HG03378 (cell line): ENCODE measurements around the gene FNDC3B.
"Not testable (repeated sequence)": the region's sequence is repeated elsewhere in the genome, so short reads cannot be mapped to it uniquely, and the experiment has no call there.

Experiments used
- ATAC-seq: cut with Tn5 transposase; IDR thresholded peaks from one replicate; pipeline ENCODE4 v1.9.1; 2021; ENCODE audit warnings: mild to moderate bottlenecking, moderate library complexity; ENCODE audit not compliant: unreplicated experiment

The FNDC3B gene

GRCh38 chr3:172229462-172229861 is 190.1 kb downstream of the FNDC3B start:
- ATAC-seq, result no peak

GRCh38 chr3:172231318-172231901 is 192.0 kb downstream of the FNDC3B start:
- ATAC-seq, result no peak

GRCh38 chr3:172232579-172233212 is 193.3 kb downstream of the FNDC3B start:
- no peak for ATAC-seq

- no peak for ATAC-seq
These were observed 194.3 kb downstream of the FNDC3B start for GRCh38 chr3:172233474-172234277.

GRCh38 chr3:172235698-172236097 is 196.3 kb downstream of the FNDC3B start:
- no peak for ATAC-seq

- ATAC-seq, result no peak
These were observed 197.7 kb downstream of the FNDC3B start for GRCh38 chr3:172236771-172237742.

GRCh38 chr3:172238188-172238587 is 198.8 kb downstream of the FNDC3B start:
- no peak for ATAC-seq

- no peak for ATAC-seq
These were observed 199.9 kb downstream of the FNDC3B start for GRCh38 chr3:172239218-172239790.

GRCh38 chr3:172241405-172241804 is 202.0 kb downstream of the FNDC3B start:
- ATAC-seq, result no peak

GRCh38 chr3:172242471-172242870 is 203.1 kb downstream of the FNDC3B start:
- not testable (repeated sequence) for ATAC-seq

- not testable (repeated sequence) for ATAC-seq
These were observed 204.0 kb downstream of the FNDC3B start for GRCh38 chr3:172243376-172243775.

GRCh38 chr3:172244011-172244410 is 204.6 kb downstream of the FNDC3B start:
- ATAC-seq, result no peak

GRCh38 chr3:172245241-172245640 is 205.9 kb downstream of the FNDC3B start:
- ATAC-seq, result no peak

GRCh38 chr3:172246107-172246844 is 206.9 kb downstream of the FNDC3B start:
- no peak for ATAC-seq

- ATAC-seq, result no peak
These were observed 208.3 kb downstream of the FNDC3B start for GRCh38 chr3:172247525-172248274.

- no peak for ATAC-seq
These were observed 209.7 kb downstream of the FNDC3B start for GRCh38 chr3:172249039-172249438.

- ATAC-seq, result no peak
These were observed 211.8 kb downstream of the FNDC3B start for GRCh38 chr3:172251211-172251610.

GRCh38 chr3:172253200-172253599 is 213.8 kb downstream of the FNDC3B start:
- no peak for ATAC-seq

GRCh38 chr3:172254542-172254941 is 215.2 kb downstream of the FNDC3B start:
- ATAC-seq, result no peak
